IPS DF 6.9 (cell line): ENCODE measurements around the gene RABAC1.
"Not testable (repeated sequence)": the region's sequence is repeated elsewhere in the genome, so short reads cannot be mapped to it uniquely, and the experiment has no call there.

Experiments used
- DNase-seq: peaks from one replicate; pipeline ENCODE4 v3.0.0-alpha.2; 2013; ENCODE audit warnings: low read depth, low spot score
- H3K27ac ChIP-seq: one replicate; pipeline ENCODE4 v1.5.1; 2013; ENCODE audit warnings: low read length, control low read depth
- H3K27me3 ChIP-seq: 2 replicates; pipeline ENCODE4 v1.6.1; 2013; ENCODE audit warnings: mild to moderate bottlenecking, low read length; ENCODE audit not compliant: control insufficient read depth, insufficient read depth
- H3K36me3 ChIP-seq: 2 replicates; pipeline ENCODE4 v1.6.1; 2013; ENCODE audit warnings: low read length; ENCODE audit not compliant: control insufficient read depth, insufficient read depth
- H3K4me1 ChIP-seq: 2 replicates; pipeline ENCODE4 v1.6.1; 2013; ENCODE audit warnings: low read length; ENCODE audit not compliant: control insufficient read depth, insufficient read depth
- H3K4me3 ChIP-seq: 2 replicates; pipeline ENCODE4 v1.5.1; 2013; ENCODE audit warnings: mild to moderate bottlenecking, low read length
- H3K9me3 ChIP-seq: 2 replicates; pipeline ENCODE4 v1.6.1; 2013; ENCODE audit warnings: low read length, inconsistent platforms; ENCODE audit not compliant: control insufficient read depth, insufficient read depth
- WGBS: extraction: QIAGEN DNeasy Blood & Tissue Kit; methylation state at CpG from one replicate; pipeline ENCODE4 v1.1.7; 2013; ENCODE audit warnings: mixed read lengths, missing lambda C conversion rate; ENCODE audit not compliant: insufficient read length, insufficient coverage; 5-methylcytosine and 5-hydroxymethylcytosine counted together

The RABAC1 gene

DNA sequence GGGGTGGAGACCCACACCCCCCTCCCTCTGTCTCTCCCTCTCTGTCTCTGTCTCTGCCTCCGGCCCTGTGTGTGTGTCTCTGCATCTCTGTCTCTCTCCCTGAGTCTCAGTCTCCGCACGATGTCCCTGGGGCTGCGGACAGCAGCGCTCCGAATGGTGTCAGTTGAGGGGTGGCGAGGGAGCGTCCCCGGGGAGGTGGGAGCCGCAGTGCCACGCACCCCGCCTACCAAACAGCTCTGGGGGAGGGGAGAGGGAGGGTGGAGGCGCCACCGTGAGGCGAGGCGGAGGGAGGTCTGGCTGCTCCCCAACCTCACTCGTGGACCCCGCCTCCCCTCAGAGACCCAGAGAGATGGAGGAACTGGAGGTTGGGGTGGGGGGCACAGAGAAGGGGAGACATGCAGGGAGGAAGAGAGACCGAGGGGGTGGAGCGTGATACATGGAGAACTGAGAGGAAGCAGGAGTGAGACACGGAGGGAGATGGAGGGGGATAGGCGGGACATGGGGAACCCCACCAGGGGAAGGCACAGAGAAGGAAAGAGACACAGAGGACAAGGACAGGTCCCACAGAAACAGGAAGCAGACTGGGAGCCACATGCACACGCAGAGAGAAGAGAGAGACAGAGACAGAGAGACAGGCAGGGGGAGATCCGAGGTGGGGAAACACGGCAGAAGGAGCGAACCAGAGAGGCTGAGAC is 38.1 kb downstream of the RABAC1 start:
- Histone ChIP-seq H3K4me1 (no peaks in the 10 kb centered on the region; the same call in 1 of the 2 replicates), H3K4me3 (no peak overlapping the region), H3K36me3 (no peaks in the 10 kb centered on the region), H3K27me3 (peaks cover 90% of the 10 kb centered on the region), H3K27ac (no peak overlapping the region), H3K9me3 (no peaks in the 10 kb centered on the region; the same call in 1 of the 2 replicates)
- no peak for DNase-seq
- no CpG with 5 or more reads among the region's 26 CpGs for WGBS

DNA sequence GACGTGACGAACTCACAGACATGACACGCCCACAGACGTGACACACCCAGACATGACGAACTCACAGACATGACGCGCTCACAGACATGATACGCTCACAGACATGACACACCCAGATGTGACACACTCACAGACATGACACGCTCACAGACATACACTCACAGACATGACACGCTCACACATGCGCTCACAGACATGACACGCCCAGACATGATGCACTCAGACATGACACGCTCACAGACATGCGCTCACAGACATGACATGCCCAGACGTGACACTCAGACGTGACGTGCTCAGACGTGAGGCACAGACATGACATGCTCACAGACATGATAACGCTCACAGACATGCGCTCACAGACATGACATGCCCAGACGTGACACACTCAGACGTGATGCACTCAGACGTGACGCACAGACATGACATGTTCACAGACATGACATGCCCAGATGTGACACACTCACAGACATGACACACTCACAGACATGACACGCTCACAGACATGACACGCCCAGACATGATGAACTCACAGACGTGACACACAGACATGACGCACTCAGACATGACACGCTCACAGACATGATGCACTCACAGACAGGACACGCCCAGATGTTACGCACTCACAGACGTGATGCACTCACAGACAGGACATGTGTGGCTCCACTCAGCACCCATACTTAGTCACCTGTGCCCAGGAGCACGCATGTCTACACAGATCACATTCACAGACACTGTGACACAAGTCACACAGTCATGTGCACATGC is 39.0 kb downstream of the RABAC1 start:
- Histone ChIP-seq H3K4me3 (no peak overlapping the region), H3K4me1 (peaks cover 2% of the 10 kb centered on the region; the same call in 1 of the 2 replicates), H3K36me3 (no peaks in the 10 kb centered on the region), H3K9me3 (no peaks in the 10 kb centered on the region; the same call in 1 of the 2 replicates), H3K27ac (no peak overlapping the region), H3K27me3 (peaks cover 89% of the 10 kb centered on the region)
- no peak for DNase-seq
- no CpG with 5 or more reads among the region's 33 CpGs for WGBS

DNA sequence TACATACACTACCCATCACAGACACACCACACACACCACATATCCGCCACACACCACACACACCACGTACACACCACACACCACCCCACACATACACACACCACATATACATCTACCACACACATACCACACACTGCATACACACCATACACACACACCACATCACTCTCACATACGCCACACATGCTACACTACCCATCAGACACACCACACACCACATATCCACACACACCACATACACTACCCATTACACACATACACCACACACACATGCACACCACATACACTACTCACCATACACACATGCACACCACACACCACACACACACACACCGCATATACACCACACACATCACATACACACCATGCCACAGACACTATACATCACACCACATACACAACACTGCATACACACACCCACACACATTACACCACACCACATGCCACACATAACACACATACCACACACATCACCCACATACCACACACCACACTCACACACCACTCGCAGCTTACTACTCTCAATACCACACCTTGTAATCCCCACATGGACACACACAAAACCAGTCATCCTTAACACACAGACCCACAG is 40.4 kb downstream of the RABAC1 start:
- 100% methylated on average over 5 of the region's 5 CpGs for WGBS

DNA sequence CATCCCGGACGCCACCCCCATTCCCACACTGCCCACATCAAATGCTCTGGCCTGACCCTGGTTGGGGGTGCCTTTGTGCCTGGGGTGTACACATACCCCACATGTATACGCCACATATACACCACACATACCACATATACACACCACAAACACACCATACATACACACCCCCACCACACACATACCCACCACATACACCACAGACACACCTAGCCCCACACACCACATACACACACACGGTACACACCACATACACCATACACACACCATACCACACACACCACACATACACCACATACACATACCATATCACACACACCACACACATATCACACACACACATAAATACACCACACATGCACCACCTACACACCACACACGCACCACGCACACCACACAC is 41.0 kb downstream of the RABAC1 start:
- WGBS = 100% methylated on average over 3 of the region's 6 CpGs
- H3K27me3 ChIP-seq = peaks cover 90% of the 10 kb centered on the region
- DNase-seq = no peak
- no peak overlapping the region for H3K27ac ChIP-seq
- H3K9me3 ChIP-seq = no peaks in the 10 kb centered on the region; the same call in 1 of the 2 replicates
- H3K4me3 ChIP-seq = no peak overlapping the region
- peaks cover 3% of the 10 kb centered on the region; the same call in 1 of the 2 replicates for H3K4me1 ChIP-seq
- H3K36me3 ChIP-seq = no peaks in the 10 kb centered on the region

More for the DNA sequence above, 40.4 kb downstream of the RABAC1 start:
- H3K36me3 ChIP-seq = no peaks in the 10 kb centered on the region
- DNase-seq = no peak
- H3K9me3 ChIP-seq = no peaks in the 10 kb centered on the region; the same call in 1 of the 2 replicates
- H3K4me1 ChIP-seq = peaks cover 3% of the 10 kb centered on the region; the same call in 1 of the 2 replicates
- peaks cover 88% of the 10 kb centered on the region for H3K27me3 ChIP-seq
- H3K27ac ChIP-seq = no peak overlapping the region
- H3K4me3 ChIP-seq = no peak overlapping the region

DNA sequence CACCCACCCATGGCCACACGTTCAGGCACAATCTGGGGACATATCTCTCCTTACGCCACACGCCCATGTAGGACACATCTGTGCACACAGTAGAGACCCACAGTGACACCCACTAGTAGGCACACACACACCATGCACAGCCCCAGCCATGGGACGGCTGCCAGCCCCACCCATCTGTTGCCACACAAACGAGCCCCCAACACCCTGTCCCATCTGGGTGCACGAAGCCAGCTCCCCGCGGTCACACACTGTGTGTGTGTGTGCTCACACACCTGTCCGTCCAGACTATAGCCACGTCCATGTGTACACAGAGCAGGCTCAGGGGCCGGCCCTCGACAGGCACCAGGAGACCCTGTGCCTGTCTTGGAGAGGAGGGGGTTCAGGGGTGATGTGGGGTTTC is 41.4 kb downstream of the RABAC1 start:
- peaks cover 90% of the 10 kb centered on the region for H3K27me3 ChIP-seq
- no peak overlapping the region for H3K27ac ChIP-seq
- no peak overlapping the region for H3K4me3 ChIP-seq
- H3K36me3 ChIP-seq = no peaks in the 10 kb centered on the region
- H3K9me3 ChIP-seq = no peaks in the 10 kb centered on the region; the same call in 1 of the 2 replicates
- WGBS = no CpG with 5 or more reads among the region's 12 CpGs
- no peak for DNase-seq
- H3K4me1 ChIP-seq = peaks cover 3% of the 10 kb centered on the region; the same call in 1 of the 2 replicates

DNA sequence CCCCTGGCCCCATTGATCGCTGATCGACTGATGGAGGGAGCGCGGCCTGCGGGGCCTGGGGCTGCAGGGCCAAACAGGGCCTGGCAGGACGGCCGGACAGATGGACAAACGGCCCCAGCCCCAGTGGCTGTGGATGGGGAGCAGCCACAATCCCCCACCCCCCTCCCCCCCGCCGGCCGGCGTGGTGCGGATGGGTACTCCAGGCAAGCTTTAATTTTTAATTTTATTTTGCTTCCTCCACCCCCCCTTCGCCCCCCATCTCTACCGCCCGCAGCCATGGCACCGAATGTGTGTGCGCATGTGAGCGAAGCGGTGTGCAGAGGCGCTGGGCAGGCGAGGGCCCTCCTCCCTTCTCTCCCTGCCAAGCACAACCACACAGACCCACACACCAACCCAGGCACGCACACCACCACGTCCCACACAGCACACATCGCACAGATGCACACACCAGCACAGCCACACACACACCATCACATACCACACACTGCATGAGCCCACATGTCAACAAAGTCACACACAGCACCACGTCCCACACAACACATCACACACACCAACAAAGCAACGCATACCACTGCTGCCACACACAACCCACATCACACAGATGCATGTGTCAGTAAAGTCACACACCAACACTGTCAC is 43.2 kb downstream of the RABAC1 start:
- no peaks in the 10 kb centered on the region; the same call in 1 of the 2 replicates for H3K9me3 ChIP-seq
- H3K27ac ChIP-seq = no peak overlapping the region
- WGBS = no CpG with 5 or more reads among the region's 27 CpGs
- H3K27me3 ChIP-seq = peaks cover 90% of the 10 kb centered on the region
- peaks cover 3% of the 10 kb centered on the region; the same call in 1 of the 2 replicates for H3K4me1 ChIP-seq
- H3K36me3 ChIP-seq = no peaks in the 10 kb centered on the region
- no peak for DNase-seq
- no peak overlapping the region for H3K4me3 ChIP-seq

DNA sequence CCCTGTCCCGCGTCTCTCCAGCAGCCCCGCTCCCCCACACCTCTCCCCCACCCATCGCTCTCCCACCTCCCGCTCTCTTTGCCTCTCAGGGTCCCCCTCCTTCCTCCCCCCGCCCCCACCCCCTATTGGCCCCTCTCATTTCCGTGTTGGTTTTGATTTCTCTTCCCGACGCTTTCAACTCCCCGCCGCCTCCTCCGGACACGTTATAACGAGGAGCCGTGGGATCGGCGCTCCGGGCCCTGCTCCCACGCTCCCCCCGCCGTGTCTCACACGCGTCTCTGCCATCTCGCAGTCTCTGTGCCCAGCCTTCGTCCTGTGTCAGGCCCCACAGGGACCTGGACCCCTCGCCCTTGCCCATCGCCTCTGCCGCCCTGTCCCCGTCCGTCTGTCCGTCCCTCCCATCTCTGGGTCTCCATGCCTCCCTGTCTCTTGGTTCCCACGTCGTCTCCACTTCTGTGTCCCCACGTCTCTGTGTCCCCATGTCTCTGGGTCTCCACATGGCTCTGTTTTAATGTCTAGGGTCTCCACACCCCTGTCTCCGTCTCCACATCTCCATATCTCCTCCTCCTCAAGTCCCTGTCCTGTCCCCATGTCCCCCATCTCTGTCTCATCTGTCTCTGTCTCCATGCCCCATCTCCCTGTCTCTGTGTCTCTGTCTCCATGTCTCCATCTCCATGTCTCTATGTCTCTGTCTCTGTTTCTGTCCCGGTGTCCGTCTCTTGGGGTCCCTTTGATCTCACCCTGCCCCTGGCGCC is 43.9 kb downstream of the RABAC1 start:
- Histone ChIP-seq H3K36me3 (no peaks in the 10 kb centered on the region), H3K9me3 (no peaks in the 10 kb centered on the region; the same call in 1 of the 2 replicates), H3K4me3 (no peak overlapping the region), H3K4me1 (peaks cover 3% of the 10 kb centered on the region; the same call in 1 of the 2 replicates), H3K27ac (no peak overlapping the region), H3K27me3 (peaks cover 89% of the 10 kb centered on the region)
- no CpG with 5 or more reads among the region's 38 CpGs for WGBS
- DNase-seq = no peak

DNA sequence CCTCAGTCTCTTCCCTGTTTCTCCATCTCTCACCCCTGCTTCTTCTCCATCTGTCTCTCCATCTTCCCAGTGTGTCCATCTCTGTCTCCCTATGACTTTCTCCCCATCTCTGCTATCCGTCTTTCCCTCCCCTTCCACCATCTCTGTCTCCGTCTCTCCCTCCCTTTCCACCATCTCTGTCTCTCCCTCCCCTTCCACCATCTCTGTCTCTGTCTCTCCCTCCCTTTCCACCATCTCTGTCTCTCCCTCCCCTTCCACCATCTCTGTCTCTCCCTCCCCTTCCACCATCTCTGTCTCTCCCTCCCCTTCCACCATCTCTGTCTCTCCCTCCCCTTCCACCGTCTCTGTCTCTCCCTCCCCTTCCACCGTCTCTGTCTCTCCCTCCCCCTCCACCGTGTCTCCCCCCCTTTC is 44.7 kb downstream of the RABAC1 start:
- H3K36me3 ChIP-seq, DNase-seq, H3K4me3 ChIP-seq, H3K9me3 ChIP-seq, H3K27ac ChIP-seq, H3K4me1 ChIP-seq: not testable (repeated sequence)
- WGBS = no CpG with 5 or more reads among the region's 5 CpGs
- peaks cover 84% of the 10 kb centered on the region for H3K27me3 ChIP-seq

DNA sequence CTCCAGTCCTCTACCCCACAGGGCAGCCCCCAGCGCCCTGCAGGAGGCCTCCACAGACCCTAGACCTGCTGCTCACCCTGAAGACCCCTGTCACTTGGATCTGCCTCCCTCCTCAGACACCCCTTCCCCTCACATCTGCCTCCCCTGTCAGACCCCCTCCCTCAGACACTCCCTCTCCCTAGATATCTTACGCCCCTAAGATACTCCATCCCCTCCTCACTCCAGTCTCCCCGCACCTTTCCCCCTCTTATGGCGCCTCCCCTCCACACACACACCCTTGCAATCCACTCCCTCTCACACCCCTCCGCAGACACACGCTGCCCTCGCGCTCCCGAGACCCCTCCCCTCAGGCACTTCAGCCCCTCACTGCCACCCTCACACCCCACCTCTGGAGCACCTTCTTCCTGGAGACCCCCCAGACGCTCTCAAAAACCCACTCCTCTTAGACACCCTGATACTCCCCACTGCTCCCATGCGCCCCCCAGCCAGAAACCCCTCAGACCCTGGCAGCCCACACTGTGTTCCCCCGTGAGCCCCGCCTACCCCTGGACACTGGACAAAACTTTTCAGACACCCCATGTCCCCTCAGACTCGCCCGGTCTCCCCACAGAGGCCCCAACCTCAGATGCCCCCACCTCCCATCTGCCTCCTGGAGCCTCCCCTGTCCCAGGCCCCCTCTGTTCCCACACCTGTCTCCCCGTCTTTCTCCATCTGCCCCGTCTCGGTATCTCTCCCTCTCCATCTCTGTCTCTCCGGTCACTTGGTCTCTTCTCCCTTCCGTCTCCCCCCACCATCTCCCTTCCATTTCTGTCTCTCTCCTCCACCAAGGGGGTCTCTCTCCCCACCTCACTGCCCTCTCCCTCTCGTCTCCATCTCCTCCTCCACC is 45.3 kb downstream of the RABAC1 start:
- peaks cover 3% of the 10 kb centered on the region; the same call in 1 of the 2 replicates for H3K4me1 ChIP-seq
- no peaks in the 10 kb centered on the region; the same call in 1 of the 2 replicates for H3K9me3 ChIP-seq
- no CpG with 5 or more reads among the region's 21 CpGs for WGBS
- H3K27me3 ChIP-seq = peaks cover 79% of the 10 kb centered on the region
- no peak overlapping the region for H3K27ac ChIP-seq
- no peaks in the 10 kb centered on the region for H3K36me3 ChIP-seq
- no peak overlapping the region for H3K4me3 ChIP-seq
- DNase-seq = no peak
